Thymus (tissue), 11 donors: ENCODE results near the gene ARL8A. TPM values are rescaled to one million over a fixed set of nuclear protein-coding genes. Genes with fewer than 3 reads are reported as not detected.

ENCODE experiments used
- DNase-seq, 9 donors: peaks; one replicate each; pipeline ENCODE4 v3.0.0-alpha.2; 2013; ENCODE audit warnings: low spot score in 9 of 9, low read depth in 6 of 9, missing footprints in 1 of 9
- H3K27ac ChIP-seq, 2 donors: one replicate each; pipeline ENCODE4 v1.5.1; 2013; ENCODE audit warnings: control low read depth in 1 of 2, low read depth in 1 of 2, low read length in 1 of 2, mild to moderate bottlenecking in 1 of 2, moderate library complexity in 1 of 2
- H3K27me3 ChIP-seq, 2 donors: one replicate each; pipeline ENCODE4 v1.5.1; 2013; ENCODE audit warnings: low read length in 1 of 2; ENCODE audit not compliant: control insufficient read depth in 2 of 2, insufficient read depth in 1 of 2
- H3K36me3 ChIP-seq, 2 donors: one replicate each; pipeline ENCODE4 v1.5.1; 2013; ENCODE audit warnings: low read length in 1 of 2, mild to moderate bottlenecking in 1 of 2, moderate library complexity in 1 of 2; ENCODE audit not compliant: control insufficient read depth in 2 of 2, insufficient read depth in 2 of 2
- H3K4me1 ChIP-seq, 2 donors: one replicate each; pipeline ENCODE4 v1.5.1; 2013; ENCODE audit warnings: low read length in 2 of 2; ENCODE audit not compliant: control insufficient read depth in 2 of 2, insufficient read depth in 2 of 2
- H3K4me3 ChIP-seq, 2 donors: one replicate each; pipeline ENCODE4 v1.5.1; 2013; ENCODE audit warnings: low read length in 2 of 2, control low read depth in 1 of 2, mild to moderate bottlenecking in 1 of 2
- H3K9me3 ChIP-seq, 2 donors: one replicate each; pipeline ENCODE4 v1.5.1; 2013; ENCODE audit warnings: low read length in 1 of 2, mild to moderate bottlenecking in 1 of 2; ENCODE audit not compliant: control insufficient read depth in 2 of 2, insufficient read depth in 1 of 2
- WGBS: extraction: QIAGEN DNeasy Blood & Tissue Kit; methylation state at CpG from one replicate; pipeline ENCODE4 v1.1.7; 2013; 5-methylcytosine and 5-hydroxymethylcytosine counted together
- polyA plus RNA-seq: library from polyadenylated mRNA; stranded (reverse); fragments of 200-250 nt; gene quantifications from one replicate; pipeline ENCODE4 v1.2.3, GENCODE V29; 2013
- total RNA-seq: library from RNA; stranded (reverse); fragments of 120-200 nt; gene quantifications from one replicate; pipeline ENCODE4 v1.2.4, GENCODE V29; 2013
- donor health status: healthy.

Gene ARL8A
- total and polyA plus RNA-seq, 2 donors: 16.7 to 29.5 TPM

DNA sequence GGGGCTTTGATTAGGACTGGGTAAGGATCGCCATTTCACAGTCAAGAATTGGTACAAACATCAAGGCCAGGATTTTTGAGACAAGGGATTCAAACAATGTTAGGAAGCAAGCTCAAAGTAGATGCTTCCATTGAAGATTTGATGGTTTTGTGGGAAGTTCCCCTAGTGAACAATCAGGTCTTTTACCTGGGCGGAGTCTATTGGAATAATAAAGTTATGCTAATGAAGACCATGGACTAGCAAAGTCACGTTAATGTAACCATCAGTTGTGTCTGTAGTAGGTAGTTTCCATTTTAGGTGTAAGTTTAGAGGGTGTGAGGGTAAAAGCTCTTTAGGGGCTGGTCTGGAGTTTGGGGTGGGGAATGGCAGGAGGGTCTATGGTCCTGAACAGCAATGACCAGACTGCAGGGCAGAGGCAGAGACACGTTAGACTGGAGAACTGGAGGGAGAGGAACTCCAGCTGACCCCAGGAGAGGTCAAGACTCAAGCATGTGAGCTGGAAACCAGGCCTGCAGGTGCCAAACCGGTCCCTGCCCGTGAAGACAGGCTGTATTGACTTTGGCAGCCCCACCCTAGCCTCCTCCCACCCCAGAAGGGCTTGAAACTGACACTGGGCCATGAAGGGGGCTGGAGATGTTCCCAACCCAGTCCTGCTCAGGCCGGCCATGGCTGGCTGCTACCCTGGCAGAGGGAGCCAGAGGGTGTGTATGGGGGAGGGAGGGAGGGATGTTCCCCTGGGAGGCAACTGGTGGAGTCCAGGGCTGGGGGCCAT lies 57.8 kb downstream of the ARL8A start:
- Histone ChIP-seq H3K4me1 (no peaks in the 10 kb centered on the region), H3K4me3 (no peak overlapping the region), H3K27ac (no peak overlapping the region), H3K9me3 (no peaks in the 10 kb centered on the region), H3K27me3 (peaks cover 0 to 6% of the 10 kb centered on the region in 2 donors), H3K36me3 (no peaks in the 10 kb centered on the region)
- DNase-seq: no peak
- 80% methylated on average over 7 of the region's 7 CpGs for WGBS

DNA sequence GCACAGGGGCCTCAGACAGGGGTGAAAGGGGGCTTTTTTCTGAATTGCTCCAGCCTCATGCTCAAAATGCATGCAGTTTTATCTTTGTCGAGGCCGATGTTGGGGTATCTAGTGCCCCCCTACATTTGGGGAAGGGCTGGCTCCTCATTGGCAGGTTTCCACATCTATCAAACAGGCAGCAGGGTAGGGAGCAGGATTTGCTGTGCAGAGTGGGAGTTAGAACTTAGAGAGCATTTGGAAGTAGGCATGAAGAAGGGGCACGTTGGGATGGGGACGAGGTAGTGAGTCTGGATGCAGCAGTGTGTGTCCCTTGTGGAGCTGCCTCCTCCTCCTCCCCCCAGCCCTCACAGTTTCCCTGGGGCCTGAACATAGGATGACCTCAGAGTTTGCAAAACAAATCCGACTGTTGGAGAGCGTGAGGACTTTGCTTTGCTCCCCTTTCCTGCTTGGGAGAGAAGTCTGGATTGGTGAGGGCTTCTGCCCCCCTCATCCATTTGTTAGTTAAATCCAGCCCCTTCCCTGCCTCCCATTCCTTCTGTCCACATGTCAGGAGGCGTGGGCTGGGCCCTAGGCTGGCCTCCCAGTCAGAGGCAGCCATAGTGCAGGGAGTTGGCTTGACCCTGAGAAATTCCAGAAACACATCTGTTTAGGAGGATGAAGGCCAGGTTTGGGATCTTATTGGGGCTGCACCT lies 58.7 kb downstream of the ARL8A start:
- H3K27ac ChIP-seq: no peak overlapping the region
- no peaks in the 10 kb centered on the region for H3K4me1 ChIP-seq
- H3K27me3 ChIP-seq: peaks cover 0 to 6% of the 10 kb centered on the region in 2 donors
- no peaks in the 10 kb centered on the region for H3K36me3 ChIP-seq
- no peak overlapping the region for H3K4me3 ChIP-seq
- DNase-seq: no peak
- 91% methylated on average over 7 of the region's 7 CpGs for WGBS
- H3K9me3 ChIP-seq: no peaks in the 10 kb centered on the region

- no peak for DNase-seq
- H3K4me3 ChIP-seq: no peak overlapping the region
- H3K27me3 ChIP-seq: peaks cover 0 to 6% of the 10 kb centered on the region in 2 donors
- no peaks in the 10 kb centered on the region for H3K36me3 ChIP-seq
- WGBS: 77% methylated on average over 16 of the region's 16 CpGs
- no peak overlapping the region for H3K27ac ChIP-seq
- H3K4me1 ChIP-seq: no peaks in the 10 kb centered on the region
- no peaks in the 10 kb centered on the region for H3K9me3 ChIP-seq
Measured at GRCh38 chr1:202084791-202085681, 59.5 kb downstream of the ARL8A start.

Other genes starting within 250 kb of the ARL8A start
- 0.24 TPM for gene LMOD1, start 198.2 kb downstream of the ARL8A start, total RNA-seq
- gene LMOD1, start 198.2 kb downstream of the ARL8A start, polyA plus RNA-seq: 17.1 TPM
- gene TIMM17A, start 189.2 kb downstream of the ARL8A start, total RNA-seq: 47.1 TPM
- gene TIMM17A, start 189.2 kb downstream of the ARL8A start, polyA plus RNA-seq: 48.9 TPM
- 20.0 TPM for gene RNPEP, start 162.1 kb downstream of the ARL8A start, total RNA-seq
- 39.7 TPM for gene RNPEP, start 162.1 kb downstream of the ARL8A start, polyA plus RNA-seq
- gene ELF3, start 134.2 kb downstream of the ARL8A start, total RNA-seq: 2.3 TPM
- gene ELF3, start 134.2 kb downstream of the ARL8A start, polyA plus RNA-seq: 13.6 TPM
- under 0.01 TPM for gene GPR37L1, start 21.8 kb downstream of the ARL8A start, total RNA-seq
- gene GPR37L1, start 21.8 kb downstream of the ARL8A start, polyA plus RNA-seq: 0.09 TPM
- gene PTPN7, start 15.9 kb upstream of the ARL8A start, total RNA-seq: 114 TPM
- gene PTPN7, start 15.9 kb upstream of the ARL8A start, polyA plus RNA-seq: 75.2 TPM
- 0.05 TPM for gene LGR6, start 49.1 kb upstream of the ARL8A start, total RNA-seq
- gene LGR6, start 49.1 kb upstream of the ARL8A start, polyA plus RNA-seq: 1.0 TPM
- gene UBE2T, start 197.2 kb upstream of the ARL8A start, total RNA-seq: 67.6 TPM
- 9.5 TPM for gene UBE2T, start 197.2 kb upstream of the ARL8A start, polyA plus RNA-seq
- gene PPP1R12B, start 204.0 kb upstream of the ARL8A start, total RNA-seq: 7.5 TPM
- 8.2 TPM for gene PPP1R12B, start 204.0 kb upstream of the ARL8A start, polyA plus RNA-seq